Upper lobe of left lung (tissue), 6 donors: ENCODE results near the gene GNPDA2. TPM values are rescaled to one million over a fixed set of nuclear protein-coding genes. Genes with fewer than 3 reads are reported as not detected.

Experiments used
- ATAC-seq, 2 donors: fragments of 200-7000 bp; cut with Tn5 transposase; one replicate each; pipeline ENCODE4 v1.9.1; 2022; ENCODE audit warnings: mild to moderate bottlenecking in 2 of 2, moderate library complexity in 2 of 2; ENCODE audit not compliant: low FRiP score in 2 of 2
- DNase-seq, 2 donors: peaks; one replicate each; pipeline ENCODE4 v3.0.0-alpha.2; 2019 to 2020
- H3K27ac ChIP-seq, 4 donors: fragments of 200-600 bp; sonication (generic); one replicate each; pipeline ENCODE4 v1.5.1; 2016 to 2019
- H3K27me3 ChIP-seq, 4 donors: fragments of 200-600 bp; sonication (generic); one replicate each; pipeline ENCODE4 v1.5.1; 2017 to 2019
- H3K36me3 ChIP-seq, 4 donors: fragments of 200-600 bp; sonication (generic); one replicate each; pipeline ENCODE4 v1.5.1; 2016 to 2019
- H3K4me1 ChIP-seq, 4 donors: fragments of 200-600 bp; sonication (generic); one replicate each; pipeline ENCODE4 v1.5.1; 2018 to 2019
- H3K4me3 ChIP-seq, 4 donors: fragments of 200-600 bp; sonication (generic); one replicate each; pipeline ENCODE4 v1.5.1; 2017 to 2019; ENCODE audit warnings: mild to moderate bottlenecking in 2 of 4, moderate library complexity in 1 of 4
- H3K9me3 ChIP-seq, 4 donors: fragments of 200-600 bp; sonication (generic); one replicate each; pipeline ENCODE4 v1.5.1; 2018 to 2019
- EP300 ChIP-seq, 4 donors: sonication (generic); formaldehyde crosslinking; IDR thresholded peaks; one replicate each; pipeline ENCODE4 v1.5.1; 2017; ENCODE audit warnings: antibody characterized with exemption in 4 of 4, control low read depth in 2 of 4
- POLR2A ChIP-seq, 4 donors: fragments of 450-650 bp; IDR thresholded peaks; one replicate each; pipeline ENCODE4 v1.5.1; 2016 to 2017; ENCODE audit warnings: antibody characterized with exemption in 4 of 4, mild to moderate bottlenecking in 2 of 4
- POLR2AphosphoS5 ChIP-seq, 2 donors: sonication (generic); formaldehyde crosslinking; IDR thresholded peaks; one replicate each; pipeline ENCODE4 v1.5.1; 2017; ENCODE audit warnings: antibody characterized with exemption in 2 of 2
- WGBS, 2 donors: methylation state at CpG; one replicate each; pipeline ENCODE4 v1.1.5; 2017 to 2018; 5-methylcytosine and 5-hydroxymethylcytosine counted together
- total RNA-seq, 6 donors: library from RNA; depleted of rRNA in 4 of 6; stranded (reverse); fragments of >200 nt in 4 of 6; gene quantifications; one replicate each; pipeline versions ENCODE4 v1.1.0 to v1.2.1, GENCODE V29; 2016 to 2021
- TF ChIP-seq, protein P1 (sequence below), 6 experiments: fragments of 450-650 bp in 4 of 6; fragments of 200-600 bp in 2 of 6; sonication (generic) in 2 of 6; IDR thresholded peaks; one replicate each; pipeline ENCODE4 v1.5.1; 2016 to 2019; ENCODE audit warnings: antibody characterized with exemption in 6 of 6
- donor health status: DM: no; HTN: no; CAD: no; lungs with moderate emphysema.
- donor health status: DM: no; HTN: yes; CAD: no; lungs with severe emphysema.

Gene GNPDA2
- total RNA-seq, 6 donors from 2014 or later = 5.2 to 15.2 (median 9.7) TPM

GRCh38 chr4:44678094-44679041, 48.0 kb downstream of the GNPDA2 start, which contains the start of gene GUF1:
TSS of gene GUF1 (plus strand) at chr4:44678420. CDS start at chr4:44678623, 203 bp downstream.
- peak; percentile 98 to 99 for ATAC-seq
- peak within 1 kb of the TSS; percentile 66 to 94 (median 76) for H3K4me3 ChIP-seq
- no peaks in the 10 kb centered on the region for H3K9me3 ChIP-seq
- peak; percentile 90 to 97 for DNase-seq
- H3K27ac ChIP-seq = peak within 1 kb of the TSS; percentile 84 to 95 (median 91)
- H3K36me3 ChIP-seq = peaks cover 0 to 15% (median 4%) of the 10 kb centered on the region in 4 donors
- TF ChIP-seq POLR2AphosphoS5 (IDR thresholded peaks at IDR 0.05) (peak; percentile 80 to 81), EP300 (IDR thresholded peaks at IDR 0.05) (peak in 1 of 4 donors; percentile 17), POLR2A (IDR thresholded peaks at IDR 0.05) (peak in 3 of 4 donors; percentile 60 to 80 (median 63))
- TF ChIP-seq, protein P1, sequence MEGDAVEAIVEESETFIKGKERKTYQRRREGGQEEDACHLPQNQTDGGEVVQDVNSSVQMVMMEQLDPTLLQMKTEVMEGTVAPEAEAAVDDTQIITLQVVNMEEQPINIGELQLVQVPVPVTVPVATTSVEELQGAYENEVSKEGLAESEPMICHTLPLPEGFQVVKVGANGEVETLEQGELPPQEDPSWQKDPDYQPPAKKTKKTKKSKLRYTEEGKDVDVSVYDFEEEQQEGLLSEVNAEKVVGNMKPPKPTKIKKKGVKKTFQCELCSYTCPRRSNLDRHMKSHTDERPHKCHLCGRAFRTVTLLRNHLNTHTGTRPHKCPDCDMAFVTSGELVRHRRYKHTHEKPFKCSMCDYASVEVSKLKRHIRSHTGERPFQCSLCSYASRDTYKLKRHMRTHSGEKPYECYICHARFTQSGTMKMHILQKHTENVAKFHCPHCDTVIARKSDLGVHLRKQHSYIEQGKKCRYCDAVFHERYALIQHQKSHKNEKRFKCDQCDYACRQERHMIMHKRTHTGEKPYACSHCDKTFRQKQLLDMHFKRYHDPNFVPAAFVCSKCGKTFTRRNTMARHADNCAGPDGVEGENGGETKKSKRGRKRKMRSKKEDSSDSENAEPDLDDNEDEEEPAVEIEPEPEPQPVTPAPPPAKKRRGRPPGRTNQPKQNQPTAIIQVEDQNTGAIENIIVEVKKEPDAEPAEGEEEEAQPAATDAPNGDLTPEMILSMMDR (IDR thresholded peaks at IDR 0.05) = no peak
- H3K4me1 ChIP-seq = peaks cover 17 to 21% (median 19%) of the 10 kb centered on the region in 4 donors
- no peaks in the 10 kb centered on the region for H3K27me3 ChIP-seq
- WGBS, 2 donors = 0% methylated on average over 8 to 23 of the region's 57 CpGs

DNA sequence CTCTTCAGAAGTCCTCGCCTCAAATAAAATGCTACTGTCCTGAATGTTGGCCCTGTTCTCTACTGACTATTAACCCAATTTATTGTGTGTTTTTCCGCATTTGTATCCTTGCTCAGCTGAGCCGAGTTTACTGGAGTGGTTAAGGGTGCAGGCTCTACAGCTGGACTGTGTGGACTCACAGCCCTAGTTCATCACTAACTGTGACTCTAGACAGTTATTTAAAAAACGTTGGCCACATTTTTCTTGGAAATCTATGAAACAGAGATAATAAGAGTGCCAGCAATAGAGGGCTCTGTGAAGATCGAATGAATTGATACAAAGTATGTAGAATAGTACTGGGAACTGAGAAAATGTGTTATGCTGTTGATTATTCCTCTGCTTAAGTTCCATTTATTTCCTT, 51.0 kb downstream of the GNPDA2 start:
- H3K27me3 ChIP-seq = no peaks in the 10 kb centered on the region

GRCh38 chr4:44674471-44674870, 51.9 kb downstream of the GNPDA2 start:
- no peak overlapping the region for H3K4me3 ChIP-seq
- H3K27me3 ChIP-seq = no peaks in the 10 kb centered on the region
- no peaks in the 10 kb centered on the region for H3K9me3 ChIP-seq
- TF ChIP-seq EP300 (IDR thresholded peaks at IDR 0.05) (no peak), POLR2A (IDR thresholded peaks at IDR 0.05) (no peak), POLR2AphosphoS5 (IDR thresholded peaks at IDR 0.05) (no peak)
- TF ChIP-seq, protein P1 (IDR thresholded peaks at IDR 0.05) = no peak
- no peak for DNase-seq
- 75 to 86% methylated on average over 1 of the region's 1 CpG for WGBS, 2 donors
- H3K27ac ChIP-seq = no peak overlapping the region
- peaks cover 3 to 14% (median 8%) of the 10 kb centered on the region in 4 donors for H3K4me1 ChIP-seq
- H3K36me3 ChIP-seq = no peaks in the 10 kb centered on the region
- ATAC-seq = no peak

More for the DNA sequence above, 51.0 kb downstream of the GNPDA2 start:
- H3K9me3 ChIP-seq = no peaks in the 10 kb centered on the region
- no peak overlapping the region for H3K4me3 ChIP-seq
- H3K4me1 ChIP-seq = peaks cover 12 to 21% (median 17%) of the 10 kb centered on the region in 4 donors
- ATAC-seq (no peak), DNase-seq (no peak)
- WGBS, 2 donors = 65 to 80% methylated on average over 5 of the region's 5 CpGs
- no peak overlapping the region for H3K27ac ChIP-seq
- TF ChIP-seq, protein P1 (IDR thresholded peaks at IDR 0.05) = no peak
- TF ChIP-seq EP300 (IDR thresholded peaks at IDR 0.05) (no peak), POLR2A (IDR thresholded peaks at IDR 0.05) (no peak), POLR2AphosphoS5 (IDR thresholded peaks at IDR 0.05) (no peak)
- H3K36me3 ChIP-seq = no peaks in the 10 kb centered on the region

- 87 to 88% methylated on average over 3 of the region's 3 CpGs for WGBS, 2 donors
- H3K9me3 ChIP-seq = no peaks in the 10 kb centered on the region
- ATAC-seq (no peak), DNase-seq (no peak)
- no peaks in the 10 kb centered on the region for H3K36me3 ChIP-seq
- H3K27ac ChIP-seq = no peak overlapping the region
- no peaks in the 10 kb centered on the region for H3K4me1 ChIP-seq
- TF ChIP-seq, protein P1 (IDR thresholded peaks at IDR 0.05) = no peak
- no peak for TF ChIP-seq POLR2A (IDR thresholded peaks at IDR 0.05)
- TF ChIP-seq POLR2AphosphoS5 (IDR thresholded peaks at IDR 0.05) = no peak
- no peak for TF ChIP-seq EP300 (IDR thresholded peaks at IDR 0.05)
- no peak overlapping the region for H3K4me3 ChIP-seq
- H3K27me3 ChIP-seq = no peaks in the 10 kb centered on the region
These were observed 54.7 kb downstream of the GNPDA2 start for GRCh38 chr4:44671636-44672035.
